ENCODE results near the gene IQSEC1.

The IQSEC1 gene

GRCh38 chr3:13060341-13060910 lies 12.8 kb downstream of the IQSEC1 start:
- no peak for TF ChIP-seq REST (IDR thresholded peaks at IDR 0.05; ENCODE audit: insufficient read depth in 1 of 2, low read depth in 2 of 2, low read length in 2 of 2)
- TF ChIP-seq SIN3A (IDR thresholded peaks at IDR 0.05; ENCODE audit: borderline replicate concordance, insufficient read depth, low read length) = no peak
- no peak for TF ChIP-seq POLR2AphosphoS5 (IDR thresholded peaks at IDR 0.05; ENCODE audit: low read depth, low read length)
- TF ChIP-seq FOXP2 (optimal IDR thresholded peaks at IDR 0.05; ENCODE audit: borderline replicate concordance, extremely low read depth, extremely low read length, insufficient read depth) = no peak
- TF ChIP-seq TAF1 (IDR thresholded peaks at IDR 0.05; ENCODE audit: borderline replicate concordance, insufficient read depth, low read length) = no peak

DNA sequence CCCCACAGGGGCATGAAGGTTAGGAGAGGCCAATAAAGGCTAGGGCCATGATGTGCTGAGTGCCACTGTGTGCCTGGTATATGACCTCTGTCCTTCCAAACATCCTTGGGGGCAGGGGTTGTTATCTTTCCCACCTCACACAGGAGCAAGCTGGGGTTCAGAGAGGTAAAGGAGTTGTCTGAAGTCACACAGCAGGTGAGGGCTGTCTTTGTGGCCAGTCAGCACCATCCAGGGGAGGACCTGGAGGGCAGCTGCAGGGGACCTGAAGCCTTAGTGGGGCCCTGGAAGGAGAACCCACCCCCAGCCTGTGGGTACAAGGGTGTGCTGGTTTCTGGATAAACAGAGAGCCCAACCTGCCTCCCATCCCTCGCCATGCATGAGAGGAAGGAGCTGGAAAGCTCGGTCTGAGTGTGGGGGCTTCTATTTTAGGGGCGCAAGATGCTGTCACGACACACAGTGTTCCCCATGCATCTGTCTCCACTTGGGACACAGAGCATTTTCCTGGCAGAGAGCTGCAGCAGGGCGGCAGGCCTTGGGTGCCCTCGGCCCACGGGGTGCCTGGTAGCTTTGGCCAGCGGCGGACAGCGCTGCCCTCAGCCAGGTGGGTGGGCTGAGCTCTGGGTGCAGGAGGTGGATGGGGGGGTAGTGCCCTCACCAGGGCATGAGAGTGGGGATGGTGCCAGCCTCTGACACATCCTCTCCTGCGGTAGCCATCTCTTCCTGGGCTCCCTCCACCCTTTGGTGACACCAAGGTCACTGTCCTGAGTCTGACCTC lies 14.7 kb downstream of the IQSEC1 start:
- TF ChIP-seq REST (IDR thresholded peaks at IDR 0.05; ENCODE audit: insufficient read depth in 1 of 2, low read depth in 2 of 2, low read length in 2 of 2) (no peak), POLR2AphosphoS5 (IDR thresholded peaks at IDR 0.05; ENCODE audit: low read depth, low read length) (no peak), SIN3A (IDR thresholded peaks at IDR 0.05; ENCODE audit: borderline replicate concordance, insufficient read depth, low read length) (no peak), TAF1 (IDR thresholded peaks at IDR 0.05; ENCODE audit: borderline replicate concordance, insufficient read depth, low read length) (no peak), FOXP2 (optimal IDR thresholded peaks at IDR 0.05; ENCODE audit: borderline replicate concordance, extremely low read depth, extremely low read length, insufficient read depth) (no peak)

GRCh38 chr3:13057282-13058040 lies 15.8 kb downstream of the IQSEC1 start:
- no peak for TF ChIP-seq REST (IDR thresholded peaks at IDR 0.05; ENCODE audit: insufficient read depth in 1 of 2, low read depth in 2 of 2, low read length in 2 of 2)
- TF ChIP-seq FOXP2 (optimal IDR thresholded peaks at IDR 0.05; ENCODE audit: borderline replicate concordance, extremely low read depth, extremely low read length, insufficient read depth) = no peak

DNA sequence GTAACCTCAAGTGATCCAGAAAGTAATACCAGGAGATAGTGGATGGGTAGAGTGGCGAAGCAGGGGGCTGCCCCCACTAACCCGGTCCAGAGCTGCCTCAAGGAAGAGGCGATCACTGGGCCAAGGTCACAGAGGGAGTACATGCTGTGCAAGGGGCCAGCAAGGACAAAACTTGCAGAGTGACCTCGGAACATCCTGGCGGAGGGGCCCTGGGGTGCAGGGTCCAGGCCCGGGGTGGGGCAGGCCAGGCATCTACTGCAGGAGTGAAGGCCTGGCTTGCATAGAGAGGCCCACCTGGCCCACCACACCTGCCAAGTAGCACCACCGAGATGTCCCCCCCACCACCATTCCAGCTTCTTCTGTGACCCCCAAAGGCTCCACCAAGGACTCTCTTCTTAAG lies 17.6 kb downstream of the IQSEC1 start:
- TF ChIP-seq REST (IDR thresholded peaks at IDR 0.05; ENCODE audit: insufficient read depth in 1 of 2, low read depth in 2 of 2, low read length in 2 of 2) = no peak
- TF ChIP-seq SIN3A (IDR thresholded peaks at IDR 0.05; ENCODE audit: borderline replicate concordance, insufficient read depth, low read length) = no peak
- TF ChIP-seq POLR2AphosphoS5 (IDR thresholded peaks at IDR 0.05; ENCODE audit: low read depth, low read length) = no peak
- TF ChIP-seq FOXP2 (optimal IDR thresholded peaks at IDR 0.05; ENCODE audit: borderline replicate concordance, extremely low read depth, extremely low read length, insufficient read depth) = no peak
- no peak for TF ChIP-seq TAF1 (IDR thresholded peaks at IDR 0.05; ENCODE audit: borderline replicate concordance, insufficient read depth, low read length)
